WTC11 (cell line): Measurements from ENCODE around the gene SPTB. TPM values are rescaled to one million over a fixed set of nuclear protein-coding genes. Genes with fewer than 3 reads are reported as not detected.

Source experiments
- ATAC-seq: fragments of 200-7000 bp; cut with Tn5 transposase; 2 replicates; pipeline ENCODE4 v1.10.0; 2021; ENCODE audit warnings: mild to moderate bottlenecking, moderate library complexity
- CTCF ChIA-PET: fragments of 300-600 bp; sonication (Branson Sonifier 250); formaldehyde crosslinking; loops from one replicate; lab custom pipeline; 2021; ENCODE audit warnings: antibody characterized with exemption; lab: Charles Lee
- POLR2A ChIA-PET: fragments of 350-600 bp; sonication (Branson Sonifier 250); formaldehyde crosslinking; loops from one replicate; lab custom pipeline; 2021; ENCODE audit warnings: antibody characterized with exemption; lab: Charles Lee
- DNase-seq: peaks from one replicate; pipeline ENCODE4 v3.0.0; 2021; ENCODE audit warnings: low spot score
- H3K27ac Mint-ChIP-seq: 2 replicates; pipeline ENCODE4 v1.8.0; 2021; ENCODE audit warnings: mixed read lengths
- H3K27me3 Mint-ChIP-seq: 2 replicates; pipeline ENCODE4 v1.8.0; 2021; ENCODE audit warnings: low read depth, mild to moderate bottlenecking, moderate library complexity, mixed read lengths
- H3K36me3 Mint-ChIP-seq: 2 replicates; pipeline ENCODE4 v1.8.0; 2021; ENCODE audit warnings: mixed read lengths
- H3K4me1 Mint-ChIP-seq: 2 replicates; pipeline ENCODE4 v1.8.0; 2022; ENCODE audit warnings: mixed read lengths
- H3K4me3 Mint-ChIP-seq: 2 replicates; pipeline ENCODE4 v1.8.0; 2021; ENCODE audit warnings: mild to moderate bottlenecking, moderate library complexity, mixed read lengths
- H3K9me3 Mint-ChIP-seq: 2 replicates; pipeline ENCODE4 v1.8.0; 2021; ENCODE audit warnings: mixed read lengths
- CBFB ChIP-seq: sonication (generic); formaldehyde crosslinking; IDR thresholded peaks from 2 replicates; pipeline ENCODE4 v1.8.1; 2022; ENCODE audit warnings: mild to moderate bottlenecking, low read depth, missing genetic modification reagents
- ELF4 ChIP-seq: sonication (generic); formaldehyde crosslinking; IDR thresholded peaks from 2 replicates; pipeline ENCODE4 v1.8.1; 2022; ENCODE audit warnings: low read depth, mild to moderate bottlenecking, moderate library complexity, missing genetic modification reagents
- ESRRA ChIP-seq: sonication (generic); formaldehyde crosslinking; IDR thresholded peaks from 2 replicates; pipeline ENCODE4 v1.8.1; 2022; ENCODE audit warnings: mild to moderate bottlenecking, missing genetic modification reagents, borderline replicate concordance
- JAZF1 ChIP-seq: fragments of 250-450 bp; sonication (Bioruptor Pico); IDR thresholded peaks from 2 replicates; pipeline ENCODE4 v1.9.0; 2021; ENCODE audit warnings: moderate library complexity, mild to moderate bottlenecking, inconsistent platforms
- MXD4 ChIP-seq: fragments of 250-450 bp; sonication (Bioruptor Pico); IDR thresholded peaks from 2 replicates; pipeline ENCODE4 v1.8.0; 2021; ENCODE audit warnings: mild to moderate bottlenecking, moderate library complexity, borderline replicate concordance
- MYBL2 ChIP-seq: sonication (generic); formaldehyde crosslinking; IDR thresholded peaks from 2 replicates; pipeline ENCODE4 v1.8.1; 2023; ENCODE audit warnings: mild to moderate bottlenecking, moderate library complexity, missing genetic modification reagents
- NFE2L1 ChIP-seq: sonication (generic); formaldehyde crosslinking; IDR thresholded peaks from 2 replicates; pipeline ENCODE4 v1.8.1; 2023; ENCODE audit warnings: missing genetic modification reagents
- NFYB ChIP-seq: sonication (generic); formaldehyde crosslinking; conservative IDR thresholded peaks from 2 replicates; pipeline ENCODE4 v1.8.0; 2022; ENCODE audit warnings: low read depth, missing genetic modification reagents
- RELA ChIP-seq: sonication (generic); formaldehyde crosslinking; IDR thresholded peaks from 2 replicates; pipeline ENCODE4 v1.8.1; 2022; ENCODE audit warnings: missing genetic modification reagents, mild to moderate bottlenecking, borderline replicate concordance
- SMAD3 ChIP-seq: sonication (generic); formaldehyde crosslinking; IDR thresholded peaks from 2 replicates; pipeline ENCODE4 v1.8.0; 2022; ENCODE audit warnings: missing genetic modification reagents, mild to moderate bottlenecking, borderline replicate concordance
- SMAD4 ChIP-seq: sonication (generic); formaldehyde crosslinking; IDR thresholded peaks from 2 replicates; pipeline ENCODE4 v1.8.0; 2022; ENCODE audit warnings: mild to moderate bottlenecking, missing genetic modification reagents
- SP1 ChIP-seq: sonication (generic); formaldehyde crosslinking; conservative IDR thresholded peaks from 2 replicates; pipeline ENCODE4 v1.8.1; 2022; ENCODE audit warnings: missing genetic modification reagents
- TEAD4 ChIP-seq: sonication (generic); formaldehyde crosslinking; IDR thresholded peaks from 2 replicates; pipeline ENCODE4 v1.8.0; 2022; ENCODE audit warnings: mild to moderate bottlenecking, missing genetic modification reagents
- ZNF121 ChIP-seq: sonication (generic); formaldehyde crosslinking; IDR thresholded peaks from 2 replicates; pipeline ENCODE4 v1.8.0; 2023; ENCODE audit warnings: missing genetic modification reagents
- ZNF138 ChIP-seq: sonication (generic); formaldehyde crosslinking; conservative IDR thresholded peaks from 2 replicates; pipeline ENCODE4 v1.8.1; 2022; ENCODE audit warnings: mild to moderate bottlenecking, moderate library complexity, missing genetic modification reagents
- total RNA-seq: library from RNA; stranded (reverse); gene quantifications from 3 replicates; pipeline ENCODE4 v1.2.3, GENCODE V29; 2021
- TF ChIP-seq, protein P1 (sequence below): sonication (generic); formaldehyde crosslinking; IDR thresholded peaks from 2 replicates; pipeline ENCODE4 v1.8.0; 2022; ENCODE audit warnings: mild to moderate bottlenecking, missing genetic modification reagents
- TF ChIP-seq, protein P2 (sequence below): sonication (generic); formaldehyde crosslinking; conservative IDR thresholded peaks from 2 replicates; pipeline ENCODE4 v1.8.1; 2022; ENCODE audit warnings: mild to moderate bottlenecking, missing genetic modification reagents
- TF ChIP-seq, protein P3 (sequence below): sonication (generic); formaldehyde crosslinking; conservative IDR thresholded peaks from 2 replicates; pipeline ENCODE4 v1.8.1; 2023; ENCODE audit warnings: mild to moderate bottlenecking, low read depth, missing genetic modification reagents, moderate library complexity
- TF ChIP-seq, protein P4 (sequence below): sonication (generic); formaldehyde crosslinking; IDR thresholded peaks from 2 replicates; pipeline ENCODE4 v1.8.1; 2022; ENCODE audit warnings: mild to moderate bottlenecking, missing genetic modification reagents, moderate library complexity, borderline replicate concordance

The SPTB gene
- total RNA-seq, 1 experiment from 2014 or later: 3.2 TPM

DNA sequence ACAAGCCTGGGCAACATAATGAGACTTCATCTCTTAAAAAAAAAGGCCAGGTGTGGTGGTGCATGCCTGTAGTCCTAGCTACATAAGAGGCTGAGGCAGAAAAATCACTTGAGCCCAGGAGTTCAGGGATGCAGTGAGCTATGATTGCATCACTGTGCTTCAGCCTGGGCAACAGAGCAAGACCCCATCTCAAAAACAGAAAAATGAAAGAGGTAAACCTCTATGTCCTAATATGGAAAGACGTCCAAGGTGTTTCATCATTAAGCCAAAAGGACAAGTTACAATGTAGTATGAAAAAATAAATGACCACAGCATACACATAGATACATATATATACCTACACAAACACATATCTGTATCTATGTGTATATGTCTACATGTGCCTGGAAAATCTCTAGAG, 15.4 kb downstream of the SPTB start:
- H3K36me3 Mint-ChIP-seq: no peaks in the 10 kb centered on the region
- no peak overlapping the region for H3K4me3 Mint-ChIP-seq
- H3K4me1 Mint-ChIP-seq: peaks cover 29% of the 10 kb centered on the region
- no peaks in the 10 kb centered on the region for H3K27me3 Mint-ChIP-seq
- H3K27ac Mint-ChIP-seq: no peak overlapping the region
- ATAC-seq: no peak
- DNase-seq: no peak
- POLR2A ChIA-PET: no interaction called here
- CTCF ChIA-PET: interaction anchor here (6.0 kb wide), 1 partner anchor 41 kb away, joined by 29 read pairs; no protein-coding TSS in a partner anchor
- H3K9me3 Mint-ChIP-seq: no peaks in the 10 kb centered on the region
- no peak for TF ChIP-seq SMAD4 (CRISPR knock-in tag)
- no peak for TF ChIP-seq ZNF138 (CRISPR knock-in tag)
- peak; percentile 20; the same call in 1 of the 2 replicates for TF ChIP-seq ZNF121 (CRISPR knock-in tag)
- TF ChIP-seq, all 79 proteins: peak for 1

DNA sequence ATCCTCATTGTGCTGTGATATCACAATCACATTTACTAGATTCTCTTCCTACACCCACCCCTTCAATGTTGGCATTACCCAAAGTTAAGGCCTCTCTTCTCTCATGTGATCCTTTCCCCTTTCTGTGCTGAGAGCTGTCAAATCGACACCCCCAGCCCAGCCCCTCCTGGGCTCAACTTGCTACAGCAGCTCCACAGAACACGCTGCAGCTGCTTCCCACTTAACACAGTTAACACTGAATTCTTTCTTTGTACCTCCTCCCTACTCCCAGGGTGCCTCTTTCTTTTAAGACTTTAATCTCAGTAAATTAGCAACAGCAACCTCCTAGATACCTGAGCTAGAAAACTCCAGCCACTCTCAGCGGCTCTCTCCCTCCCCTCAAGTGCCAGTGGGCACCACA, 17.8 kb downstream of the SPTB start:
- peak; percentile 49 for ATAC-seq
- no peaks in the 10 kb centered on the region for H3K27me3 Mint-ChIP-seq
- peaks cover 41% of the 10 kb centered on the region for H3K4me1 Mint-ChIP-seq
- no peak overlapping the region for H3K4me3 Mint-ChIP-seq
- no peak overlapping the region for H3K27ac Mint-ChIP-seq
- POLR2A ChIA-PET: interaction anchor here (0.6 kb wide), 1 partner anchor 845 kb away, joined by 9 read pairs; no protein-coding TSS in a partner anchor
- TF ChIP-seq, protein P1, sequence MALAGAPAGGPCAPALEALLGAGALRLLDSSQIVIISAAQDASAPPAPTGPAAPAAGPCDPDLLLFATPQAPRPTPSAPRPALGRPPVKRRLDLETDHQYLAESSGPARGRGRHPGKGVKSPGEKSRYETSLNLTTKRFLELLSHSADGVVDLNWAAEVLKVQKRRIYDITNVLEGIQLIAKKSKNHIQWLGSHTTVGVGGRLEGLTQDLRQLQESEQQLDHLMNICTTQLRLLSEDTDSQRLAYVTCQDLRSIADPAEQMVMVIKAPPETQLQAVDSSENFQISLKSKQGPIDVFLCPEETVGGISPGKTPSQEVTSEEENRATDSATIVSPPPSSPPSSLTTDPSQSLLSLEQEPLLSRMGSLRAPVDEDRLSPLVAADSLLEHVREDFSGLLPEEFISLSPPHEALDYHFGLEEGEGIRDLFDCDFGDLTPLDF (CRISPR knock-in tag): no peak
- H3K9me3 Mint-ChIP-seq: no peaks in the 10 kb centered on the region
- CTCF ChIA-PET: interaction anchor here (0.8 to 6.0 kb wide), 7 partner anchors 8 to 39 kb away, joined by 3 to 29 read pairs (median 3); no protein-coding TSS in a partner anchor
- DNase-seq: no peak
- H3K36me3 Mint-ChIP-seq: no peaks in the 10 kb centered on the region

DNA sequence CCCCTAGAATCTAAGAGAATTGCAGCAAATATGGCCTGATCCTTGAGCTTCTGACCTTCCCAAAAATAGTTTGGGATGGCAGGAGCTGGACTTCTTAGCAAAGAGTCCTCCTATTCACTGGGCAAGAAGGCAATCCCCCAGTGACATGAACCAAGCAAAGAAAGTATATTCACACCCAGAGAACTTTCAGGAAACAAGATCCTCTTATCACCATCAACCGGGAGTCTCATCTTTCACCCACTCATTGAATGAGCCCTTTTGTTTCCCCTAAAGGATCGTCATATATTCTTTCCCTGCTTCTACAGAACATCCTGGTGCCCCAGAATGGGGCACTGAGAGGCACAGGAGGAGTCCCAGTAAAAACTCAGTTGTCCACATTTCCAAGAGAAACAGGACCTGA, 19.7 kb downstream of the SPTB start:
- POLR2A ChIA-PET: interaction anchor here (1.2 kb wide), 1 partner anchor 20 kb away, joined by 4 read pairs; the partner anchor contains the start of gene SPTB
- TF ChIP-seq JAZF1 (no peak), TEAD4 (CRISPR knock-in tag) (no peak), SP1 (no peak), NFYB (no peak), ELF4 (CRISPR knock-in tag) (no peak)
- TF ChIP-seq, protein P1 (CRISPR knock-in tag): no peak
- TF ChIP-seq, protein P2, sequence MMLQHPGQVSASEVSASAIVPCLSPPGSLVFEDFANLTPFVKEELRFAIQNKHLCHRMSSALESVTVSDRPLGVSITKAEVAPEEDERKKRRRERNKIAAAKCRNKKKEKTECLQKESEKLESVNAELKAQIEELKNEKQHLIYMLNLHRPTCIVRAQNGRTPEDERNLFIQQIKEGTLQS: no peak
- Mint-ChIP-seq H3K9me3 (no peaks in the 10 kb centered on the region), H3K27ac (no peak overlapping the region), H3K27me3 (no peaks in the 10 kb centered on the region), H3K4me1 (peaks cover 44% of the 10 kb centered on the region), H3K4me3 (no peak overlapping the region), H3K36me3 (no peaks in the 10 kb centered on the region)
- CTCF ChIA-PET: no interaction called here
- DNase-seq (no peak), ATAC-seq (no peak)

DNA sequence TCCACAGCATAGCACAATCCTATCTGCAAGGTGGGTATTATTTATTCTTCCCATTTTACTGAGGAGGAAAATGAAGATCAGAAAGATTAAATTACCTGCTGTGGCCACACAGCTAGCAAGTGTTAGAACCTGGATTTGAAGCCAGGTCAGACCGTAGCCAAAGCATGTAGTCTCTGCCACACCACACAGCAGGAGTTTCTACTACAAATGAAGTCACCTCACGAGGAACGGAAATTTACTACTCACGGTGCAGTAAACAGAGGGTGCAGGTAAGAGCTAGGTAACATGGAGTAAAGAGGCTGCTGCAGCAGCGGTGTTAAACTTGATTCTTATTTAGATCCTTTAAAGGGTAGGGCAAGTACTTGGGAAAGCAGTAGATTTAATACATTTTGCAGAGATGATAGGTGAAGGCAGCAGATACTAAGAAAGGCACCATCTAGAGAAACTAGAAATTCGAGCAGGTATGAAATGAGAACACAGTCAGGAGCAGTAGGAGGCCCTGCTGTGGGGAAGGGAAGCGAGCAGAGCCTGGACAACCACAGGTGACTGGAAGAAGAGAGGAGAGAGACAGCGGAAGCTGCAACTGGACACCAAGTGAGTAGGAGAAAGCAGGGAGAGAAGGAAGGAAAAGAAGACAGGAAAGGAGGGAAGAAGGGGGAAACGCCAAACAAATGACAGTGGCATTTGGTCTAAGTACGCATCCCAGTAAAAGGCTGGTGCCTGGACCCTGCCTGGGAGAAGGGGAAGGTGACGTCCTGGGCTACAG, 21.5 kb downstream of the SPTB start:
- DNase-seq: no peak
- Mint-ChIP-seq H3K27me3 (no peaks in the 10 kb centered on the region), H3K27ac (peak overlapping the region; percentile 85), H3K36me3 (no peaks in the 10 kb centered on the region), H3K9me3 (no peaks in the 10 kb centered on the region), H3K4me3 (no peak overlapping the region), H3K4me1 (peaks cover 44% of the 10 kb centered on the region)
- POLR2A ChIA-PET: no interaction called here
- ATAC-seq: peak; percentile 39
- CTCF ChIA-PET: interaction anchor here (0.9 to 3.9 kb wide), 6 partner anchors 8 to 53 kb away, joined by 3 to 30 read pairs (median 6); partner anchors contain the start of gene SPTB
- no peak for TF ChIP-seq SMAD3
- TF ChIP-seq, protein P3, sequence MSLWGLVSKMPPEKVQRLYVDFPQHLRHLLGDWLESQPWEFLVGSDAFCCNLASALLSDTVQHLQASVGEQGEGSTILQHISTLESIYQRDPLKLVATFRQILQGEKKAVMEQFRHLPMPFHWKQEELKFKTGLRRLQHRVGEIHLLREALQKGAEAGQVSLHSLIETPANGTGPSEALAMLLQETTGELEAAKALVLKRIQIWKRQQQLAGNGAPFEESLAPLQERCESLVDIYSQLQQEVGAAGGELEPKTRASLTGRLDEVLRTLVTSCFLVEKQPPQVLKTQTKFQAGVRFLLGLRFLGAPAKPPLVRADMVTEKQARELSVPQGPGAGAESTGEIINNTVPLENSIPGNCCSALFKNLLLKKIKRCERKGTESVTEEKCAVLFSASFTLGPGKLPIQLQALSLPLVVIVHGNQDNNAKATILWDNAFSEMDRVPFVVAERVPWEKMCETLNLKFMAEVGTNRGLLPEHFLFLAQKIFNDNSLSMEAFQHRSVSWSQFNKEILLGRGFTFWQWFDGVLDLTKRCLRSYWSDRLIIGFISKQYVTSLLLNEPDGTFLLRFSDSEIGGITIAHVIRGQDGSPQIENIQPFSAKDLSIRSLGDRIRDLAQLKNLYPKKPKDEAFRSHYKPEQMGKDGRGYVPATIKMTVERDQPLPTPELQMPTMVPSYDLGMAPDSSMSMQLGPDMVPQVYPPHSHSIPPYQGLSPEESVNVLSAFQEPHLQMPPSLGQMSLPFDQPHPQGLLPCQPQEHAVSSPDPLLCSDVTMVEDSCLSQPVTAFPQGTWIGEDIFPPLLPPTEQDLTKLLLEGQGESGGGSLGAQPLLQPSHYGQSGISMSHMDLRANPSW (CRISPR knock-in tag): no peak
- TF ChIP-seq MYBL2 (CRISPR knock-in tag): no peak
- TF ChIP-seq MXD4 (CRISPR knock-in tag): no peak
- TF ChIP-seq, protein P4, sequence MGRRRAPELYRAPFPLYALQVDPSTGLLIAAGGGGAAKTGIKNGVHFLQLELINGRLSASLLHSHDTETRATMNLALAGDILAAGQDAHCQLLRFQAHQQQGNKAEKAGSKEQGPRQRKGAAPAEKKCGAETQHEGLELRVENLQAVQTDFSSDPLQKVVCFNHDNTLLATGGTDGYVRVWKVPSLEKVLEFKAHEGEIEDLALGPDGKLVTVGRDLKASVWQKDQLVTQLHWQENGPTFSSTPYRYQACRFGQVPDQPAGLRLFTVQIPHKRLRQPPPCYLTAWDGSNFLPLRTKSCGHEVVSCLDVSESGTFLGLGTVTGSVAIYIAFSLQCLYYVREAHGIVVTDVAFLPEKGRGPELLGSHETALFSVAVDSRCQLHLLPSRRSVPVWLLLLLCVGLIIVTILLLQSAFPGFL (CRISPR knock-in tag): no peak
- TF ChIP-seq CBFB: no peak
- TF ChIP-seq RELA (CRISPR knock-in tag): no peak
- TF ChIP-seq ESRRA (CRISPR knock-in tag): no peak
- no peak for TF ChIP-seq NFE2L1 (CRISPR knock-in tag)
